HG02852 (cell line): ENCODE measurements around the gene UBL7.

Source experiments
- ATAC-seq: cut with Tn5 transposase; IDR thresholded peaks from one replicate; pipeline ENCODE4 v1.9.1; 2021; ENCODE audit warnings: mild to moderate bottlenecking, moderate library complexity; ENCODE audit not compliant: unreplicated experiment

The UBL7 gene

GRCh38 chr15:74424901-74425528, 35.9 kb downstream of the UBL7 start:
- ATAC-seq = no peak

GRCh38 chr15:74423431-74424257, 37.3 kb downstream of the UBL7 start:
- no peak for ATAC-seq

- no peak for ATAC-seq
Measured at GRCh38 chr15:74422652-74423430, 38.1 kb downstream of the UBL7 start.

GRCh38 chr15:74422265-74422651, 38.7 kb downstream of the UBL7 start:
- ATAC-seq = no peak

- no peak for ATAC-seq
Measured at GRCh38 chr15:74421302-74422245, 39.4 kb downstream of the UBL7 start.

GRCh38 chr15:74420193-74420905, 40.6 kb downstream of the UBL7 start:
- ATAC-seq = no peak

- ATAC-seq = no peak
Measured at GRCh38 chr15:74419432-74419831, 41.5 kb downstream of the UBL7 start.

- ATAC-seq = no peak
Measured at GRCh38 chr15:74418575-74419338, 42.2 kb downstream of the UBL7 start.

- ATAC-seq = no peak
Measured at GRCh38 chr15:74417670-74418069, 43.3 kb downstream of the UBL7 start.

- no peak for ATAC-seq
Measured at GRCh38 chr15:74417225-74417624, 43.7 kb downstream of the UBL7 start.

GRCh38 chr15:74415966-74416916, 44.7 kb downstream of the UBL7 start:
- no peak for ATAC-seq

- no peak for ATAC-seq
Measured at GRCh38 chr15:74414603-74415338, 46.2 kb downstream of the UBL7 start.

GRCh38 chr15:74414081-74414580, 46.8 kb downstream of the UBL7 start:
- ATAC-seq = no peak

- no peak for ATAC-seq
Measured at GRCh38 chr15:74413350-74414080, 47.4 kb downstream of the UBL7 start.

GRCh38 chr15:74412159-74412558, 48.8 kb downstream of the UBL7 start:
- no peak for ATAC-seq

- no peak for ATAC-seq
Measured at GRCh38 chr15:74411686-74412085, 49.3 kb downstream of the UBL7 start.

GRCh38 chr15:74410502-74410901, 50.5 kb downstream of the UBL7 start:
- no peak for ATAC-seq
